Stimulated activated CD4-positive, alpha-beta T cell treated with anti-CD3 and anti-CD28 coated beads, TNF-alpha, amount 100 ng/mL, for 1 hour (primary cell): ENCODE measurements around the gene OR5D14.

Experiments used
- DNase-seq, 3 donors: peaks; one replicate each; pipeline ENCODE4 v3.0.0-alpha.2; 2020; ENCODE audit warnings: low read depth in 3 of 3, low spot score in 1 of 3

OR5D14 gene

GRCh38 chr11:55795256-55795655 is at the start of gene OR5D14:
Gene OR5D14, plus strand, starts transcription at chr11:55795556. Its CDS starts 0 bp downstream, at chr11:55795556.
- no peak for DNase-seq

GRCh38 chr11:55773138-55773537 is 22.2 kb upstream of the OR5D14 start, which contains the start of gene OR5D13:
Gene OR5D13, plus strand, starts transcription at chr11:55773438. Its CDS starts 0 bp downstream, at chr11:55773438.
- DNase-seq: no peak

GRCh38 chr11:55791606-55792005 is 3.8 kb upstream of the OR5D14 start:
- DNase-seq: no peak

- no peak for DNase-seq
Measured at GRCh38 chr11:55793321-55793720, 2.0 kb upstream of the OR5D14 start.

- DNase-seq: no peak
Measured at GRCh38 chr11:55806248-55806647, 10.9 kb downstream of the OR5D14 start.

GRCh38 chr11:55811067-55811466 is 15.7 kb downstream of the OR5D14 start, which contains the start of gene OR5L1:
Gene OR5L1, plus strand, starts transcription at chr11:55811367. Its CDS starts 100 bp downstream, at chr11:55811467.
- no peak for DNase-seq

GRCh38 chr11:55819330-55819729 is 24.0 kb downstream of the OR5D14 start, which contains the start of gene OR5D18:
Gene OR5D18, plus strand, starts transcription at chr11:55819630. Its CDS starts 0 bp downstream, at chr11:55819630.
- DNase-seq: no peak

GRCh38 chr11:55826919-55827318 is 31.6 kb downstream of the OR5D14 start, which contains the start of gene OR5L2:
Gene OR5L2, plus strand, starts transcription at chr11:55827219. Its CDS starts 0 bp downstream, at chr11:55827219.
- no peak for DNase-seq

- DNase-seq: no peak
Measured at GRCh38 chr11:55838452-55838851, 43.1 kb downstream of the OR5D14 start, which contains the start of gene OR5D16. Gene OR5D16, plus strand, starts transcription at chr11:55838752. Its CDS starts 0 bp downstream, at chr11:55838752.
